Body of pancreas (tissue), 4 donors: ENCODE results near the gene DAB1. TPM values are rescaled to one million over a fixed set of nuclear protein-coding genes. Genes with fewer than 3 reads are reported as not detected.

Source experiments
- ATAC-seq: fragments of 150-250 bp; one replicate; pipeline ENCODE4 v1.9.1; 2016
- DNase-seq, 4 donors: peaks; one replicate each; pipeline ENCODE4 v3.0.0-alpha.2; 2019
- H3K27ac ChIP-seq, 4 donors: fragments of 200-600 bp; sonication (generic); 1 replicate in 3 of 4; 2 replicates in 1 of 4; pipeline versions ENCODE4 v1.5.1 to v1.6.1; 2016 to 2019; ENCODE audit warnings: mild to moderate bottlenecking in 1 of 4, mixed read lengths in 1 of 4, moderate library complexity in 1 of 4
- H3K27me3 ChIP-seq, 2 donors: fragments of 200-600 bp; sonication (generic); one replicate each; pipeline ENCODE4 v1.6.0; 2016; ENCODE audit warnings: mild to moderate bottlenecking in 1 of 2
- H3K36me3 ChIP-seq, 2 donors: fragments of 200-600 bp; sonication (generic); replicated peaks in 1 of 2; 2 replicates each; pipeline ENCODE4 v1.5.1; 2016; ENCODE audit warnings: low read depth in 2 of 2; ENCODE audit not compliant: insufficient read depth in 1 of 2
- H3K4me1 ChIP-seq: fragments of 200-600 bp; sonication (generic); one replicate; pipeline ENCODE4 v1.6.0; 2016
- H3K4me3 ChIP-seq, 2 donors: fragments of 200-600 bp; sonication (generic); 1 replicate in 1 of 2; 2 replicates in 1 of 2; pipeline ENCODE4 v1.5.1; 2016 to 2019
- H3K9me3 ChIP-seq, 3 donors: fragments of 200-600 bp; sonication (generic); 1 replicate in 2 of 3; 2 replicates in 1 of 3; pipeline ENCODE4 v1.5.1; 2016
- CTCF ChIP-seq, 7 experiments: fragments of 450-650 bp in 4 of 7; fragments of 200-600 bp in 3 of 7; sonication (generic) in 3 of 7; IDR thresholded peaks; one replicate each; pipeline ENCODE4 v1.5.1; 2016 to 2019; ENCODE audit warnings: antibody characterized with exemption in 7 of 7
- POLR2A ChIP-seq, 3 donors: fragments of 450-650 bp; IDR thresholded peaks; one replicate each; pipeline ENCODE4 v1.6.1; 2016; ENCODE audit warnings: antibody characterized with exemption in 3 of 3, mild to moderate bottlenecking in 2 of 3
- WGBS, 2 donors: methylation state at CpG; one replicate each; pipeline ENCODE4 v1.1.5; 2017; 5-methylcytosine and 5-hydroxymethylcytosine counted together
- intact Hi-C: fragments of 100-400 bp; cut with DNase I; formaldehyde crosslinking; loops from one replicate; pipeline ENCODE4 v1.15.1; 2023
- total RNA-seq, 2 donors: library from RNA; depleted of rRNA; stranded (reverse); fragments of >200 nt; gene quantifications; one replicate each; pipeline ENCODE4 v1.1.0, GENCODE V29; 2016

Gene DAB1
- total RNA-seq, 2 donors from 2014 or later = under 0.01 TPM; not detected in 1

GRCh38 chr1:57094749-57095148 is 329.1 kb downstream of the DAB1 start:
- no peak for DNase-seq
- WGBS, 2 donors = 86% methylated on average over 2 of the region's 2 CpGs
- no peak overlapping the region for H3K27ac ChIP-seq
- no peaks in the 10 kb centered on the region for H3K27me3 ChIP-seq
- no peaks in the 10 kb centered on the region for H3K9me3 ChIP-seq
- TF ChIP-seq CTCF (IDR thresholded peaks at IDR 0.05) (no peak), POLR2A (IDR thresholded peaks at IDR 0.05) (no peak)
- intact Hi-C loops = no loop called here
- ATAC-seq = no peak
- H3K36me3 ChIP-seq = no peaks in the 10 kb centered on the region
- H3K4me1 ChIP-seq = no peaks in the 10 kb centered on the region
- H3K4me3 ChIP-seq = no peak overlapping the region

GRCh38 chr1:57093122-57093521 is 330.7 kb downstream of the DAB1 start:
- Histone ChIP-seq H3K27me3 (no peaks in the 10 kb centered on the region), H3K9me3 (no peaks in the 10 kb centered on the region), H3K27ac (no peak overlapping the region), H3K4me1 (no peaks in the 10 kb centered on the region), H3K36me3 (no peaks in the 10 kb centered on the region), H3K4me3 (no peak overlapping the region)
- DNase-seq = no peak
- TF ChIP-seq CTCF (IDR thresholded peaks at IDR 0.05) (no peak), POLR2A (IDR thresholded peaks at IDR 0.05) (no peak)
- intact Hi-C loops = no loop called here
- ATAC-seq = no peak
- WGBS, 2 donors = 92% methylated on average over 3 of the region's 3 CpGs

GRCh38 chr1:57091642-57092041 is 332.2 kb downstream of the DAB1 start:
- no peak overlapping the region for H3K4me3 ChIP-seq
- TF ChIP-seq POLR2A (IDR thresholded peaks at IDR 0.05) (no peak), CTCF (IDR thresholded peaks at IDR 0.05) (no peak)
- no peaks in the 10 kb centered on the region for H3K36me3 ChIP-seq
- intact Hi-C loops = no loop called here
- no peaks in the 10 kb centered on the region for H3K27me3 ChIP-seq
- DNase-seq (no peak), ATAC-seq (no peak)
- no peaks in the 10 kb centered on the region for H3K4me1 ChIP-seq
- H3K27ac ChIP-seq = no peak overlapping the region
- no peaks in the 10 kb centered on the region for H3K9me3 ChIP-seq
- WGBS, 2 donors = 84 to 89% methylated on average over 1 of the region's 1 CpG

DNA sequence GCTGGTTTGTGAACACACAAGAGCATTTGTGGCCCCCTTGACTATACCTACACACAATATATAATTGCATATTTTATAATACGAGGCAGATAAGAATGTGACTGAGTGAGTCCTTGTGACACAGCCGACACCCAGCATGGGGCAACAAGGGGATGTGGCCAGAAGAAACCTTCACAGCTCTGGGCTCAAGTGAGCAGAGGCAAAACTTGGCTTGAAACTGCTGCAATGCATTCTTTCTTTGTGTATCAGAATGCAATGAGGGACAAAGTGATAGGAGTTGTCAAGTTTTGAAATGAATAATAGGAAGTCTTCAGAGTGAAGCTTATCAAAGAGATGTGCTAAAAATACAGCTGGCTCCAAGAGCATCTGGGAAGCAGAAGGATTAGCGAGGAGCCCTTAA is 334.0 kb downstream of the DAB1 start:
- DNase-seq (no peak), ATAC-seq (no peak)
- 55 to 69% methylated on average over 3 of the region's 3 CpGs for WGBS, 2 donors
- Histone ChIP-seq H3K27ac (no peak overlapping the region), H3K27me3 (no peaks in the 10 kb centered on the region), H3K4me1 (no peaks in the 10 kb centered on the region), H3K4me3 (no peak overlapping the region), H3K36me3 (no peaks in the 10 kb centered on the region), H3K9me3 (no peaks in the 10 kb centered on the region)
- TF ChIP-seq POLR2A (IDR thresholded peaks at IDR 0.05) = no peak
- TF ChIP-seq CTCF (IDR thresholded peaks at IDR 0.05) = no peak
- intact Hi-C loops = no loop called here

DNA sequence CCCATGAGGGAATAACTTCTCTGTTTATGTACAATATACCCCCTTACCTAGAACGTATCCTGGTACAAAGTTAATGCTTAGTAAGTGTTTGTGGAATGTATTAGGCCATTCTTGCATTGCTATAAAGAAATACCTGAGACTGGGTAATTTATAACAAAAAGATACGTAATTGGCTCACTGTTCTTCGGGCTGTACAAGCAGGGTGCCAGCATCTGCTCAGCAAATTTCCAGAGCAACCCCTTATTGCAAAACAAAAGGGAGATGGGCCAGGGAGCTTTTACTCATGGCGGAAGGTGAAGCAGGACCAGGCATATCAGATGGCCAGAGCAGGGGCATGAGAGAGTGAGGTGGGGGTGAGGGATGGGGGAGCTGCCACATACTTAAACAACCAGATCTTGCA is 334.6 kb downstream of the DAB1 start:
- no peaks in the 10 kb centered on the region for H3K36me3 ChIP-seq
- no peak overlapping the region for H3K4me3 ChIP-seq
- H3K9me3 ChIP-seq = no peaks in the 10 kb centered on the region
- H3K4me1 ChIP-seq = no peaks in the 10 kb centered on the region
- no peak overlapping the region for H3K27ac ChIP-seq
- intact Hi-C loops = no loop called here
- 81 to 88% methylated on average over 4 of the region's 4 CpGs for WGBS, 2 donors
- TF ChIP-seq POLR2A (IDR thresholded peaks at IDR 0.05) = no peak
- TF ChIP-seq CTCF (IDR thresholded peaks at IDR 0.05) = no peak
- ATAC-seq (no peak), DNase-seq (no peak)
- H3K27me3 ChIP-seq = no peaks in the 10 kb centered on the region
